IMR-90 (cell line): ENCODE results near the gene PTMS. TPM values are rescaled to one million over a fixed set of nuclear protein-coding genes. Genes with fewer than 3 reads are reported as not detected.

Experiments
- ATAC-seq: fragments of 200-7000 bp; cut with Tn5 transposase; 2 replicates; pipeline ENCODE4 v1.9.1; 2020; ENCODE audit warnings: low read depth, mild to moderate bottlenecking, moderate library complexity
- BruUV-seq: library from RNA; stranded (reverse); fragments of 400-500 nt; replicated peaks from 2 replicates; lab custom pipeline; 2021; lab: Mats Ljungman, UMichigan
- CTCF ChIA-PET: fragments of 300-600 bp; formaldehyde crosslinking; extraction: SDS; loops from one replicate; lab custom pipeline; 2021; ENCODE audit warnings: antibody characterized with exemption; lab: Yijun Ruan, JAX
- POLR2A ChIA-PET: fragments of 300-600 bp; sonication (Branson Sonifier 250); formaldehyde crosslinking; loops from one replicate; lab custom pipeline; 2022; ENCODE audit warnings: antibody characterized with exemption; ENCODE audit not compliant: unreplicated experiment; lab: Charles Lee
- DNase-seq: peaks from one replicate; pipeline ENCODE4 v3.0.0; 2013
- H2AFZ ChIP-seq: replicated peaks from 2 replicates; pipeline ENCODE3; 2013; ENCODE audit warnings: low read length, mild to moderate bottlenecking; ENCODE audit not compliant: poor library complexity
- H2AK5ac ChIP-seq: 2 replicates; pipeline ENCODE4 v1.6.1; 2013; ENCODE audit warnings: low read depth, low read length, inconsistent platforms
- H2AK9ac ChIP-seq: replicated peaks from 2 replicates; pipeline ENCODE3; 2013; ENCODE audit warnings: mild to moderate bottlenecking, low read depth, low read length, moderate library complexity; ENCODE audit not compliant: poor library complexity
- H2BK120ac ChIP-seq: 2 replicates; pipeline ENCODE4 v1.6.1; 2013; ENCODE audit warnings: low read depth, low read length, inconsistent platforms
- H2BK15ac ChIP-seq: 3 replicates; pipeline ENCODE4 v1.6.1; 2013; ENCODE audit warnings: low read depth, low read length, inconsistent platforms
- H2BK20ac ChIP-seq: 2 replicates; pipeline ENCODE4 v1.6.1; 2013; ENCODE audit warnings: low read depth, mild to moderate bottlenecking, inconsistent platforms, low read length, moderate library complexity
- H2BK5ac ChIP-seq: 2 replicates; pipeline ENCODE4 v1.6.1; 2013; ENCODE audit warnings: mild to moderate bottlenecking, low read depth, low read length, inconsistent platforms; ENCODE audit not compliant: poor library complexity, severe bottlenecking
- H3K14ac ChIP-seq: replicated peaks from 2 replicates; pipeline ENCODE4 v1.6.1; 2013; ENCODE audit warnings: low read depth, low read length, inconsistent platforms
- H3K18ac ChIP-seq: 2 replicates; pipeline ENCODE4 v1.6.1; 2013; ENCODE audit warnings: low read depth, low read length, control low read depth
- H3K23ac ChIP-seq: 2 replicates; pipeline ENCODE4 v1.6.1; 2013; ENCODE audit warnings: low read depth, low read length, inconsistent platforms
- H3K27ac ChIP-seq: 2 replicates; pipeline ENCODE4 v1.5.1; 2013; ENCODE audit warnings: mild to moderate bottlenecking, control low read depth, low read length; ENCODE audit not compliant: insufficient read depth
- H3K27me3 ChIP-seq: 2 replicates; pipeline ENCODE4 v1.6.1; 2013; ENCODE audit warnings: low read length; ENCODE audit not compliant: control insufficient read depth, insufficient read depth
- H3K36me3 ChIP-seq: 2 replicates; pipeline ENCODE4 v1.6.1; 2013; ENCODE audit warnings: low read length, mixed read lengths; ENCODE audit not compliant: control insufficient read depth, insufficient read depth
- H3K4ac ChIP-seq: 2 replicates; pipeline ENCODE4 v1.6.1; 2013; ENCODE audit warnings: low read depth, low read length, inconsistent platforms
- H3K4me1 ChIP-seq: 2 replicates; pipeline ENCODE4 v1.6.1; 2013; ENCODE audit warnings: low read length, mixed read lengths; ENCODE audit not compliant: control insufficient read depth, insufficient read depth
- H3K4me2 ChIP-seq: 2 replicates; pipeline ENCODE4 v1.6.1; 2013; ENCODE audit warnings: low read depth, mild to moderate bottlenecking, control low read depth, low read length, moderate library complexity
- H3K4me3 ChIP-seq: 2 replicates; pipeline ENCODE4 v1.5.1; 2013; ENCODE audit warnings: low read depth, mild to moderate bottlenecking, control low read depth, low read length, moderate library complexity; ENCODE audit not compliant: insufficient read depth
- H3K56ac ChIP-seq: 2 replicates; pipeline ENCODE4 v1.6.1; 2013; ENCODE audit warnings: low read length, inconsistent platforms; ENCODE audit not compliant: insufficient read depth; ENCODE audit errors: extremely low read depth
- H3K79me1 ChIP-seq, 2 experiments: 2 replicates each; pipeline ENCODE4 v1.6.1; 2013; ENCODE audit warnings: low read length in 2 of 2, inconsistent platforms in 1 of 2, low read depth in 1 of 2
- H3K9ac ChIP-seq: 2 replicates; pipeline ENCODE4 v1.6.1; 2013; ENCODE audit warnings: low read depth, low read length, control low read depth
- H3K9me1 ChIP-seq: 2 replicates; pipeline ENCODE4 v1.6.1; 2013; ENCODE audit warnings: low read length, inconsistent platforms; ENCODE audit not compliant: insufficient read depth
- H3K9me3 ChIP-seq: 2 replicates; pipeline ENCODE4 v1.6.1; 2013; ENCODE audit warnings: low read length; ENCODE audit not compliant: control insufficient read depth, insufficient read depth
- H4K20me1 ChIP-seq: 2 replicates; pipeline ENCODE4 v1.6.1; 2013; ENCODE audit warnings: low read length, inconsistent platforms; ENCODE audit not compliant: insufficient read depth
- H4K5ac ChIP-seq: 2 replicates; pipeline ENCODE4 v1.6.1; 2013; ENCODE audit warnings: mild to moderate bottlenecking, low read depth, low read length, control low read depth
- H4K8ac ChIP-seq, 2 experiments: 2 replicates each; pipeline ENCODE4 v1.6.1; 2013; ENCODE audit warnings: low read depth in 2 of 2, low read length in 2 of 2, control low read depth in 1 of 2, inconsistent platforms in 1 of 2
- H4K91ac ChIP-seq: 2 replicates; pipeline ENCODE4 v1.6.1; 2013; ENCODE audit warnings: low read depth, low read length, inconsistent platforms; ENCODE audit not compliant: insufficient read depth
- BHLHE40 ChIP-seq: fragments of 150-350 bp; IDR thresholded peaks from 2 replicates; pipeline ENCODE4 v1.6.1; 2016; ENCODE audit warnings: mild to moderate bottlenecking, low read depth, low read length
- MXI1 ChIP-seq: IDR thresholded peaks from 2 replicates; pipeline ENCODE4 v1.6.1; 2012; ENCODE audit warnings: low read depth, mild to moderate bottlenecking, low read length, moderate library complexity, borderline replicate concordance
- USF2 ChIP-seq: fragments of 150-350 bp; IDR thresholded peaks from 2 replicates; pipeline ENCODE4 v1.6.1; 2017; ENCODE audit warnings: mild to moderate bottlenecking, antibody characterized with exemption, low read length, low read depth
- WGBS, 2 experiments: methylation state at CpG; one replicate each; pipeline versions ENCODE4 v1.1.5 to v1.1.7; 2013; ENCODE audit warnings: missing lambda C conversion rate in 2 of 2; ENCODE audit not compliant: insufficient read length in 1 of 2; ENCODE audit errors: extremely low coverage in 2 of 2; 5-methylcytosine and 5-hydroxymethylcytosine counted together
- dilution Hi-C: fragments of 300-500 bp; cut with HindIII; formaldehyde crosslinking; loops from one replicate; pipeline ENCODE4 v1.14.3; 2018; ENCODE audit warnings: low sequenced_read_pairs; ENCODE audit not compliant: unreplicated experiment
- in situ Hi-C: fragments of 300-500 bp; cut with MboI; formaldehyde crosslinking; loops from 3 replicates; pipeline ENCODE4 v1.14.3; 2019; ENCODE audit warnings: low sequenced_read_pairs, inconsistent platforms, mixed read lengths
- intact Hi-C: fragments of 100-400 bp; cut with micrococcal nuclease; formaldehyde crosslinking; loops from 2 replicates; pipeline ENCODE4 v1.10.0; 2022
- polyA plus RNA-seq, 3 experiments: library from polyadenylated mRNA; depleted of rRNA; stranded (reverse); fragments of >200 nt; gene quantifications; 2 replicates each; pipeline ENCODE4 v1.2.3, GENCODE V29; 2012; ENCODE audit warnings: low replicate concordance in 1 of 3
- total RNA-seq: library from RNA; depleted of rRNA; stranded (reverse); fragments of >200 nt; gene quantifications from 2 replicates; pipeline ENCODE4 v1.2.3, GENCODE V29; 2012; rRNA removed

The PTMS gene
- total and polyA plus RNA-seq, 2 of the 4 experiments (the other 2 are of a cell fraction) = 17.2 to 275 TPM

GRCh38 chr12:6820166-6820565 lies 54.0 kb downstream of the PTMS start:
- TF ChIP-seq MXI1 = no peak
- TF ChIP-seq USF2 = no peak
- no peak for TF ChIP-seq BHLHE40
- Histone ChIP-seq H3K56ac (no peak overlapping the region), H3K27me3 (peaks cover 2% of the 10 kb centered on the region; the same call in 1 of the 2 replicates), H3K36me3 (peaks cover 3% of the 10 kb centered on the region), H3K14ac (no peak overlapping the region), H3K9me1 (peaks cover 4% of the 10 kb centered on the region), H3K4me1 (peaks cover 13% of the 10 kb centered on the region; the same call in 1 of the 2 replicates), H3K9ac (no peak overlapping the region; the same call in 1 of the 2 replicates), H3K4me3 (no peak overlapping the region), H3K4me2 (no peak overlapping the region), H3K4ac (no peak overlapping the region), H2BK120ac (no peak overlapping the region), H3K27ac (no peak overlapping the region), H2AK5ac (no peak overlapping the region), H2AK9ac (no peak overlapping the region), H2BK5ac (no peak overlapping the region), H4K91ac (no peak overlapping the region), H3K23ac (peak overlapping the region; percentile 15; the same call in 1 of the 2 replicates), H2BK15ac (no peak overlapping the region), H3K9me3 (no peaks in the 10 kb centered on the region), H4K20me1 (no peaks in the 10 kb centered on the region), H3K79me1 (peaks cover 0 to 8% of the 10 kb centered on the region in 2 experiments; a peak in 1 of 4 replicates), H3K18ac (no peak overlapping the region), H2AFZ (no peak overlapping the region), H4K5ac (no peak overlapping the region), H4K8ac (no peak overlapping the region), H2BK20ac (no peak overlapping the region)
- ChIA-PET POLR2A (no interaction called here), CTCF (no interaction called here)
- no TSS peak for BruUV-seq
- in situ Hi-C loops (loop anchor here (10.0 kb wide), 1 partner anchor 205 kb away; no protein-coding TSS in a partner anchor), dilution Hi-C loops (no loop called here), intact Hi-C loops (no loop called here)
- WGBS, 2 experiments = 100% methylated on average over 1 of the region's 5 CpGs; no CpG with 5 or more reads in 1 of the 2 experiments
- ATAC-seq (no peak), DNase-seq (no peak)

Other genes starting within 250 kb of the PTMS start
- gene GAPDH, start 231.8 kb upstream of the PTMS start, total RNA-seq = 11,536 and 12,939 TPM in 2 replicates
- gene GAPDH, start 231.8 kb upstream of the PTMS start, polyA plus RNA-seq (2012; rRNA removed) = 21,893 and 22,387 TPM in 2 replicates
- gene IFFO1, start 210.3 kb upstream of the PTMS start, total RNA-seq = 5.6 and 5.8 TPM in 2 replicates
- gene IFFO1, start 210.3 kb upstream of the PTMS start, polyA plus RNA-seq (2012; rRNA removed) = 35.1 and 37.8 TPM in 2 replicates
- gene NOP2, start 198.1 kb upstream of the PTMS start, total RNA-seq = 32.5 and 35.8 TPM in 2 replicates
- 49.9 and 51.7 TPM in 2 replicates for gene NOP2, start 198.1 kb upstream of the PTMS start, polyA plus RNA-seq (2012; rRNA removed)
- 262 and 279 TPM in 2 replicates for gene CHD4, start 159.0 kb upstream of the PTMS start, total RNA-seq
- 99.8 and 116 TPM in 2 replicates for gene CHD4, start 159.0 kb upstream of the PTMS start, polyA plus RNA-seq (2012; rRNA removed)
- gene LPAR5, start 130.4 kb upstream of the PTMS start, total RNA-seq = not detected in 2 replicates
- not detected in 2 replicates for gene LPAR5, start 130.4 kb upstream of the PTMS start, polyA plus RNA-seq (2012; rRNA removed)
- gene ACRBP, start 118.9 kb upstream of the PTMS start, total RNA-seq = not detected in 2 replicates
- 0.27 and 0.38 TPM in 2 replicates for gene ACRBP, start 118.9 kb upstream of the PTMS start, polyA plus RNA-seq (2012; rRNA removed)
- 22.0 and 25.3 TPM in 2 replicates for gene ING4, start 103.2 kb upstream of the PTMS start, total RNA-seq
- gene ING4, start 103.2 kb upstream of the PTMS start, polyA plus RNA-seq (2012; rRNA removed) = 31.1 and 47.5 TPM in 2 replicates
- gene ZNF384, start 77.0 kb upstream of the PTMS start, total RNA-seq = 16.3 and 17.5 TPM in 2 replicates
- gene ZNF384, start 77.0 kb upstream of the PTMS start, polyA plus RNA-seq (2012; rRNA removed) = 53.7 and 55.6 TPM in 2 replicates
- under 0.01 and 0.18 TPM in 2 replicates for gene PIANP, start 65.5 kb upstream of the PTMS start, total RNA-seq
- 5.4 and 6.8 TPM in 2 replicates for gene PIANP, start 65.5 kb upstream of the PTMS start, polyA plus RNA-seq (2012; rRNA removed)
- 51.4 and 58.8 TPM in 2 replicates for gene COPS7A, start 42.3 kb upstream of the PTMS start, total RNA-seq
- 135 and 138 TPM in 2 replicates for gene COPS7A, start 42.3 kb upstream of the PTMS start, polyA plus RNA-seq (2012; rRNA removed)
- gene MLF2, start 13.2 kb upstream of the PTMS start, total RNA-seq = 236 and 244 TPM in 2 replicates
- gene MLF2, start 13.2 kb upstream of the PTMS start, polyA plus RNA-seq (2012; rRNA removed) = 359 and 403 TPM in 2 replicates
- not detected in 2 replicates for gene LAG3, start 6.2 kb downstream of the PTMS start, total RNA-seq
- gene LAG3, start 6.2 kb downstream of the PTMS start, polyA plus RNA-seq (2012; rRNA removed) = 0.41 and 0.66 TPM in 2 replicates
- gene CD4, start 23.2 kb downstream of the PTMS start, total RNA-seq = 4.2 and 5.7 TPM in 2 replicates
- 15.0 and 15.7 TPM in 2 replicates for gene CD4, start 23.2 kb downstream of the PTMS start, polyA plus RNA-seq (2012; rRNA removed)
- gene GPR162, start 55.5 kb downstream of the PTMS start, total RNA-seq = 1.7 and 2.9 TPM in 2 replicates
- gene GPR162, start 55.5 kb downstream of the PTMS start, polyA plus RNA-seq (2012; rRNA removed) = 6.0 and 7.8 TPM in 2 replicates
- 25.8 and 27.8 TPM in 2 replicates for gene P3H3, start 62.0 kb downstream of the PTMS start, total RNA-seq
- gene P3H3, start 62.0 kb downstream of the PTMS start, polyA plus RNA-seq (2012; rRNA removed) = 83.9 and 90.5 TPM in 2 replicates
- gene GNB3, start 74.6 kb downstream of the PTMS start, total RNA-seq = 0.56 and 0.72 TPM in 2 replicates
- gene GNB3, start 74.6 kb downstream of the PTMS start, polyA plus RNA-seq (2012; rRNA removed) = 20.5 and 20.7 TPM in 2 replicates
- gene CDCA3, start 84.9 kb downstream of the PTMS start, total RNA-seq = 23.5 and 30.3 TPM in 2 replicates
- 61.0 and 67.5 TPM in 2 replicates for gene CDCA3, start 84.9 kb downstream of the PTMS start, polyA plus RNA-seq (2012; rRNA removed)
- 119 and 125 TPM in 2 replicates for gene USP5, start 85.8 kb downstream of the PTMS start, total RNA-seq
- gene USP5, start 85.8 kb downstream of the PTMS start, polyA plus RNA-seq (2012; rRNA removed) = 67.7 and 69.7 TPM in 2 replicates
- 1,842 and 2,176 TPM in 2 replicates for gene TPI1, start 101.2 kb downstream of the PTMS start, total RNA-seq
- 1,995 and 2,214 TPM in 2 replicates for gene TPI1, start 101.2 kb downstream of the PTMS start, polyA plus RNA-seq (2012; rRNA removed)
- 1.1 and 1.3 TPM in 2 replicates for gene SPSB2, start 106.9 kb downstream of the PTMS start, total RNA-seq
- 4.1 and 4.3 TPM in 2 replicates for gene SPSB2, start 106.9 kb downstream of the PTMS start, polyA plus RNA-seq (2012; rRNA removed)
- 8.9 and 11.1 TPM in 2 replicates for gene LRRC23, start 138.5 kb downstream of the PTMS start, total RNA-seq
- 9.2 and 11.4 TPM in 2 replicates for gene LRRC23, start 138.5 kb downstream of the PTMS start, polyA plus RNA-seq (2012; rRNA removed)
- 20.8 and 28.3 TPM in 2 replicates for gene ENO2, start 148.2 kb downstream of the PTMS start, total RNA-seq
- 81.5 and 92.8 TPM in 2 replicates for gene ENO2, start 148.2 kb downstream of the PTMS start, polyA plus RNA-seq (2012; rRNA removed)
- gene ATN1, start 161.6 kb downstream of the PTMS start, total RNA-seq = 2.5 and 3.4 TPM in 2 replicates
- 58.7 and 59.8 TPM in 2 replicates for gene ATN1, start 161.6 kb downstream of the PTMS start, polyA plus RNA-seq (2012; rRNA removed)
- not detected in 2 replicates for gene RNU7-1, start 177.5 kb downstream of the PTMS start, total RNA-seq
- not detected in 2 replicates for gene RNU7-1, start 177.5 kb downstream of the PTMS start, polyA plus RNA-seq (2012; rRNA removed)
- 197 and 238 TPM in 2 replicates for gene C12orf57, start 177.7 kb downstream of the PTMS start, total RNA-seq
- gene C12orf57, start 177.7 kb downstream of the PTMS start, polyA plus RNA-seq (2012; rRNA removed) = 530 and 703 TPM in 2 replicates
- under 0.01 TPM in 1 of 2 replicates, not detected in the other for gene PTPN6, start 185.0 kb downstream of the PTMS start, total RNA-seq
- 0.14 TPM in 1 of 2 replicates, not detected in the other for gene PTPN6, start 185.0 kb downstream of the PTMS start, polyA plus RNA-seq (2012; rRNA removed)
- 219 and 240 TPM in 2 replicates for gene PHB2, start 204.3 kb downstream of the PTMS start, total RNA-seq
- gene PHB2, start 204.3 kb downstream of the PTMS start, polyA plus RNA-seq (2012; rRNA removed) = 286 and 298 TPM in 2 replicates
- gene EMG1, start 204.6 kb downstream of the PTMS start, total RNA-seq = 43.6 and 66.1 TPM in 2 replicates
- 37.5 and 43.1 TPM in 2 replicates for gene EMG1, start 204.6 kb downstream of the PTMS start, polyA plus RNA-seq (2012; rRNA removed)